M059J (cell line): ENCODE results near the gene SH3GLB1. TPM values are rescaled to one million over a fixed set of nuclear protein-coding genes. Genes with fewer than 3 reads are reported as not detected.
A peak's percentile ranks its signal among the peaks of the same experiment; 100 is the strongest.

Experiments used
- DNase-seq: peaks from one replicate; pipeline ENCODE4 v3.0.0-alpha.2; 2012; ENCODE audit warnings: low read depth
- total RNA-seq: library from RNA; depleted of rRNA; stranded (reverse); fragments of >200 nt; shearing (Covaris generic); gene quantifications from 2 replicates; pipeline ENCODE4 v1.2.3, GENCODE V29; 2014

The SH3GLB1 gene
- total RNA-seq, 1 experiment from 2014 or later = 59.3 TPM

GRCh38 chr1:86733340-86733739 lies 29.0 kb downstream of the SH3GLB1 start:
- no peak for DNase-seq

GRCh38 chr1:86739648-86740509 lies 35.5 kb downstream of the SH3GLB1 start:
- DNase-seq = no peak

- DNase-seq = peak; percentile 27
These were observed 37.7 kb downstream of the SH3GLB1 start for GRCh38 chr1:86741947-86742572.

- DNase-seq = no peak
These were observed 42.9 kb downstream of the SH3GLB1 start for GRCh38 chr1:86747304-86747703.

GRCh38 chr1:86748622-86749373 lies 44.4 kb downstream of the SH3GLB1 start:
- peak; percentile 7 for DNase-seq

- DNase-seq = no peak
These were observed 45.7 kb downstream of the SH3GLB1 start for GRCh38 chr1:86750076-86750475.

GRCh38 chr1:86750530-86750929 lies 46.2 kb downstream of the SH3GLB1 start:
- DNase-seq = no peak

GRCh38 chr1:86751923-86752322 lies 47.5 kb downstream of the SH3GLB1 start:
- no peak for DNase-seq

GRCh38 chr1:86753700-86754099 lies 49.3 kb downstream of the SH3GLB1 start:
- peak; percentile 57 for DNase-seq

GRCh38 chr1:86754265-86754974 lies 50.0 kb downstream of the SH3GLB1 start:
- no peak for DNase-seq

GRCh38 chr1:86756062-86756406 lies 51.7 kb downstream of the SH3GLB1 start:
- no peak for DNase-seq

GRCh38 chr1:86757272-86757984 lies 53.1 kb downstream of the SH3GLB1 start:
- peak; percentile 77 for DNase-seq

- DNase-seq = no peak
These were observed 54.2 kb downstream of the SH3GLB1 start for GRCh38 chr1:86758570-86758969.

GRCh38 chr1:86760199-86760598 lies 55.8 kb downstream of the SH3GLB1 start:
- no peak for DNase-seq

- no peak for DNase-seq
These were observed 58.0 kb downstream of the SH3GLB1 start for GRCh38 chr1:86762336-86762735.

GRCh38 chr1:86764523-86764922 lies 60.1 kb downstream of the SH3GLB1 start:
- no peak for DNase-seq

- no peak for DNase-seq
These were observed 60.7 kb downstream of the SH3GLB1 start for GRCh38 chr1:86765073-86765472.

GRCh38 chr1:86765674-86766073 lies 61.3 kb downstream of the SH3GLB1 start:
- no peak for DNase-seq

GRCh38 chr1:86768554-86768953 lies 64.2 kb downstream of the SH3GLB1 start:
- DNase-seq = no peak

GRCh38 chr1:86769065-86769464 lies 64.7 kb downstream of the SH3GLB1 start:
- DNase-seq = no peak
